OCI-LY3 (cell line): ENCODE results near the gene LTBP2.

Experiments used
- H2AFZ ChIP-seq: fragments of 200-600, 300-600 bp; shearing (Covaris generic); 2 replicates; pipeline ENCODE4 v1.6.0; 2014; ENCODE audit warnings: antibody characterized with exemption, low read depth, low read length
- H3K27ac ChIP-seq: fragments of 200-600, 300-600 bp; sonication (generic); 2 replicates; pipeline ENCODE4 v1.5.1; 2014; ENCODE audit warnings: mild to moderate bottlenecking, low read length, moderate library complexity, mixed read lengths
- H3K27me3 ChIP-seq: fragments of 200-600, 300-600 bp; sonication (generic); 2 replicates; pipeline ENCODE4 v1.6.1; 2014; ENCODE audit warnings: low read depth, low read length, mixed read lengths
- H3K36me3 ChIP-seq: fragments of 200-600, 300-600 bp; sonication (generic); replicated peaks from 2 replicates; pipeline ENCODE3; 2014; ENCODE audit warnings: low read depth, low read length, mixed read lengths
- H3K4me1 ChIP-seq: fragments of 300-600, 200-600 bp; sonication (generic); 2 replicates; pipeline ENCODE4 v1.6.1; 2014; ENCODE audit warnings: low read length, mixed read lengths
- H3K4me2 ChIP-seq: fragments of 200-600, 300-600 bp; sonication (generic); 2 replicates; pipeline ENCODE4 v1.6.1; 2014; ENCODE audit warnings: low read length, mixed read lengths
- H3K4me3 ChIP-seq: fragments of 300-600, 200-600 bp; sonication (generic); 2 replicates; pipeline ENCODE4 v1.5.1; 2014; ENCODE audit warnings: antibody characterized with exemption, mild to moderate bottlenecking, low read length, moderate library complexity
- H3K79me2 ChIP-seq: fragments of 300-600, 200-600 bp; shearing (Covaris generic); 2 replicates; pipeline ENCODE4 v1.6.1; 2014; ENCODE audit warnings: mild to moderate bottlenecking, low read length, mixed read lengths
- H3K9ac ChIP-seq: fragments of 300-600, 200-600 bp; shearing (Covaris generic); 2 replicates; pipeline ENCODE4 v1.6.0; 2014; ENCODE audit warnings: mild to moderate bottlenecking, low read length, moderate library complexity
- H3K9me3 ChIP-seq: fragments of 200-600, 300-600 bp; shearing (Covaris generic); 2 replicates; pipeline ENCODE4 v1.6.1; 2014; ENCODE audit warnings: low read length, mixed read lengths; ENCODE audit not compliant: insufficient read depth
- H4K20me1 ChIP-seq: fragments of 200-600, 300-600 bp; sonication (generic); 2 replicates; pipeline ENCODE4 v1.6.1; 2016; ENCODE audit warnings: low read length, mixed read lengths; ENCODE audit not compliant: insufficient read depth
- CTCF ChIP-seq: fragments of 200-600, 300-600 bp; sonication (generic); IDR thresholded peaks from 2 replicates; pipeline ENCODE4 v1.5.1; 2014; ENCODE audit warnings: antibody characterized with exemption, low read length, low read depth
- EZH2phosphoT487 ChIP-seq: fragments of 200-600 bp; shearing (Covaris generic); IDR thresholded peaks from 2 replicates; pipeline ENCODE4 v1.6.1; 2018; ENCODE audit warnings: antibody characterized with exemption, mixed run types, low read depth

Gene LTBP2

DNA sequence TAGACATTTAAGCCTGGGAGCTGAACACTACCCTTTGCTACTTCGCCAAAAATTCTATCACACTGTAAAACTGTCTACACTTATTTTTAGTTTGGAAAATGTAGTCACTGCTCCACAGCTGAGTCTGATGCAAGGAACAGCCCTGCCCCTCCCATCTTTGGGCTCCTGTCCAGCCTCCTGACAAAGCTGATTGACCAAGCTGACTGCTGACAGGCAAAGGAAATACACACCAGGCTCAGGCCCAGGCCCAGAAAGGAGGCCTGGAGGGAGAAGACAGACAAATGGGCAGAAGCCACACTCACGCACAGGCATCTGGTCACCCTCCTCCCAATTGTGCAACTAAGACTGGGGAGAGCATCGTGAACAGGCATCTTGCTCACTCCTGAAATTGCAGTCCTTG lies 63.2 kb downstream of the LTBP2 start:
- H2AFZ ChIP-seq: no peak overlapping the region
- H3K27me3 ChIP-seq: peaks cover 26% of the 10 kb centered on the region
- H3K4me3 ChIP-seq: no peak overlapping the region
- no peaks in the 10 kb centered on the region for H3K4me1 ChIP-seq
- no peaks in the 10 kb centered on the region for H3K36me3 ChIP-seq
- no peak overlapping the region for H3K4me2 ChIP-seq
- no peaks in the 10 kb centered on the region for H3K9me3 ChIP-seq
- TF ChIP-seq CTCF (no peak), EZH2phosphoT487 (no peak)
- no peaks in the 10 kb centered on the region for H4K20me1 ChIP-seq
- no peak overlapping the region for H3K9ac ChIP-seq
- H3K27ac ChIP-seq: no peak overlapping the region
- no peaks in the 10 kb centered on the region for H3K79me2 ChIP-seq

- Histone ChIP-seq H3K9ac (no peak overlapping the region), H3K9me3 (no peaks in the 10 kb centered on the region), H2AFZ (no peak overlapping the region), H3K4me1 (no peaks in the 10 kb centered on the region), H3K4me3 (no peak overlapping the region), H3K27me3 (peaks cover 29% of the 10 kb centered on the region), H3K27ac (no peak overlapping the region), H3K4me2 (no peak overlapping the region), H4K20me1 (no peaks in the 10 kb centered on the region), H3K36me3 (no peaks in the 10 kb centered on the region), H3K79me2 (no peaks in the 10 kb centered on the region)
- TF ChIP-seq EZH2phosphoT487 (no peak), CTCF (no peak)
Observed at GRCh38 chr14:74547331-74547927, 64.6 kb downstream of the LTBP2 start.

DNA sequence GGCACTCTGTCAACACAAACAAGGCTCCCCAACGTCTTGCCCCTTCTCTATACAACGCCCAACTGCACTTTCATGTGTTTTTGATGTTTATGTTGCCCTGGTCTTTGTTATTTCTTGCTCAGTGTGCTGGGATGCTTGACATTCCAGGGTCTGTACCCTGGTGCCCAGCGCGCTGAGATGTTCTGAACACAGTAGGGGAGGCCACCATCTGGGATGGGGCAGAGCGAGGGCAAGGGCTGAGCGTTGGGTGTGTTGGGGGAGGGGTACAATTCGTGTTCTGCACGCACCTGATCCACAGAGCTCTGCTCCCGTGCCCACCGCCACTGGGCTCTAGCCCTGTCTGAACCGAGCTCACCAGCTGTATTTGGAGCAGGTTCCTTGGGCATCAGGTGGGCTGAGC lies 65.6 kb downstream of the LTBP2 start:
- TF ChIP-seq EZH2phosphoT487: no peak
- no peak for TF ChIP-seq CTCF

DNA sequence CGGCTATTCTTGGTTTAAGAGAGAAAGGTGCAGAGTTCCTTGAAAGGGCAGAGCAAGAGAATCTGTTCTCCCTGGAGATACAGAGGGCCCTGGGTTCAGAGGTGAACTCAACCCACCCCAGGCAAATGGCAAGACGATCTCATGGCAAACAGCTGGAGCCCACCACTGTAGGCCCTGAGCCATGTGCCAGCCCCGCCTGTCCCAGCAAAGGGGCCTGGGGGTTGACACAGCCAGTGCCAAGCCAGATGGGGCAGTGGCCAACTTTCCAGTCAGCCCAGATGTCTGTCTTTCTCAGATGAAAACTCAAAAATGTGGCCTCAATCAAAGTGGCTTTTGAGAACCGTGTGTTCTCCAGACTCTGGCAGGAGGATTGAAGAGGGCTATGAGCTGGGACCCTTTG lies 66.7 kb downstream of the LTBP2 start:
- Histone ChIP-seq H3K27ac (no peak overlapping the region), H3K79me2 (no peaks in the 10 kb centered on the region), H3K36me3 (no peaks in the 10 kb centered on the region), H3K9me3 (no peaks in the 10 kb centered on the region), H4K20me1 (no peaks in the 10 kb centered on the region), H3K4me2 (no peak overlapping the region), H3K9ac (no peak overlapping the region), H3K4me3 (no peak overlapping the region), H3K4me1 (no peaks in the 10 kb centered on the region), H3K27me3 (peaks cover 36% of the 10 kb centered on the region), H2AFZ (no peak overlapping the region)
- TF ChIP-seq CTCF (no peak), EZH2phosphoT487 (no peak)

More for the DNA sequence above, 65.6 kb downstream of the LTBP2 start:
- Histone ChIP-seq H3K4me3 (no peak overlapping the region), H3K9me3 (no peaks in the 10 kb centered on the region), H3K79me2 (no peaks in the 10 kb centered on the region), H3K9ac (no peak overlapping the region), H3K27me3 (peaks cover 36% of the 10 kb centered on the region), H3K27ac (no peak overlapping the region), H3K36me3 (no peaks in the 10 kb centered on the region), H3K4me1 (no peaks in the 10 kb centered on the region), H3K4me2 (no peak overlapping the region), H2AFZ (no peak overlapping the region), H4K20me1 (no peaks in the 10 kb centered on the region)
